Lower lobe of right lung (tissue), 2 donors: ENCODE data around the gene SEMA3F. TPM values are rescaled to one million over a fixed set of nuclear protein-coding genes. Genes with fewer than 3 reads are reported as not detected.

Experiments used
- ATAC-seq, 2 donors: fragments of 200-7000 bp; cut with Tn5 transposase; one replicate each; pipeline ENCODE4 v1.9.1; 2020 to 2022; ENCODE audit warnings: mild to moderate bottlenecking in 2 of 2, moderate library complexity in 2 of 2
- DNase-seq: peaks from one replicate; pipeline ENCODE4 v3.0.0-alpha.2; 2020
- H3K27ac ChIP-seq: fragments of 200-600 bp; one replicate; pipeline ENCODE4 v1.8.0; 2022
- H3K27me3 ChIP-seq: fragments of 200-600 bp; one replicate; pipeline ENCODE4 v1.8.0; 2022; ENCODE audit warnings: low read depth
- H3K36me3 ChIP-seq: fragments of 200-600 bp; one replicate; pipeline ENCODE4 v1.8.0; 2022; ENCODE audit warnings: mild to moderate bottlenecking
- H3K4me1 ChIP-seq: fragments of 200-600 bp; one replicate; pipeline ENCODE4 v1.8.0; 2022
- H3K4me3 ChIP-seq: fragments of 200-600 bp; one replicate; pipeline ENCODE4 v1.8.0; 2022; ENCODE audit warnings: mild to moderate bottlenecking
- H3K9me3 ChIP-seq: fragments of 200-600 bp; one replicate; pipeline ENCODE4 v1.8.0; 2022
- intact Hi-C: fragments of 100-400 bp; cut with DNase I; formaldehyde crosslinking; loops from one replicate; pipeline ENCODE4 v1.11.0; 2022
- total RNA-seq: library from RNA; stranded (reverse); fragmentation: NEBNext Ultra II Directional; extraction: Animal tissue kit (Norgen Biotek cat#: 25700); gene quantifications from one replicate; pipeline ENCODE4 v1.2.1, GENCODE V29; 2021
- TF ChIP-seq, protein P1 (sequence below): fragments of 200-600 bp; IDR thresholded peaks from one replicate; pipeline ENCODE4 v1.8.0; 2022; ENCODE audit warnings: antibody characterized with exemption, mild to moderate bottlenecking
- donor health status: DM: no; HTN: yes; CAD: no; lungs with severe emphysema.

Gene SEMA3F
- total RNA-seq, 1 donor from 2014 or later = 44.7 TPM

DNA sequence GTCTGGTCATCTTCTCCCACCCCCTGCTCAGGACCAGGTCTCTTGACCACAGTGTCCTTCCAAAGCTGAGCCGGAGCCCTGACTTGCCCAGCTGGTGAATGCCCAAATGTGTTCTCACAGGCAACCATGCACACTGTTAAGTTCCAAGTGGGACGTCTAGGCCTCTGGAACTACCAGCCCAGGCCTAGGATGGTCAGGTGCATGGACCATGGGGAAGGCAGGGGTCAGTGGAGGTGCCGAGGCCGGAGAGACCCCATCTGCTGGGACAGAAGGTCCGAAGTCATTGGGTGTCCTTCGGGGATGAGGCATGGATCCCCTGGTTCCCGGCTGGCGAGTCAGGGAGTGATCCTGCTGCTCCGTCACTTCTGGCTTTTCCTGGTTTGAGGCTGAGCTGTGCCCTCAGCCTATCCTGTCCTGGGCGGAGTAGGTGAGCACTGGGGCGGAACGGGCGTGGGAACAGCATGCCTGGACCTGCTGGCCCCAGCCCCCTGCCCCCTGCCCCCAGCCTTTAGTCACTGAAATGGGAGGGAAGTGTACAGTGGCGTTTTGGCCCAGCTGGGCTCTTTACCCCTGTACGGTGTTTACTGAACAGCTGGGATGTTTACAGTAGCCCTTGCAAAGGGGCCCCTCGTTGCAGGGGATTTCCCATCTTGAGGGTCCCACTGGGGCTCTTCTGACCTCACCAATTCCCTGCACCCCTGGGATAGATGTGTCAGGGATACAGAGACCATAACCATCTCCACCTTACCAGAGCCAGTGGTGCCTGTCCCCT, 12.1 kb downstream of the SEMA3F start:
- TF ChIP-seq, protein P1, sequence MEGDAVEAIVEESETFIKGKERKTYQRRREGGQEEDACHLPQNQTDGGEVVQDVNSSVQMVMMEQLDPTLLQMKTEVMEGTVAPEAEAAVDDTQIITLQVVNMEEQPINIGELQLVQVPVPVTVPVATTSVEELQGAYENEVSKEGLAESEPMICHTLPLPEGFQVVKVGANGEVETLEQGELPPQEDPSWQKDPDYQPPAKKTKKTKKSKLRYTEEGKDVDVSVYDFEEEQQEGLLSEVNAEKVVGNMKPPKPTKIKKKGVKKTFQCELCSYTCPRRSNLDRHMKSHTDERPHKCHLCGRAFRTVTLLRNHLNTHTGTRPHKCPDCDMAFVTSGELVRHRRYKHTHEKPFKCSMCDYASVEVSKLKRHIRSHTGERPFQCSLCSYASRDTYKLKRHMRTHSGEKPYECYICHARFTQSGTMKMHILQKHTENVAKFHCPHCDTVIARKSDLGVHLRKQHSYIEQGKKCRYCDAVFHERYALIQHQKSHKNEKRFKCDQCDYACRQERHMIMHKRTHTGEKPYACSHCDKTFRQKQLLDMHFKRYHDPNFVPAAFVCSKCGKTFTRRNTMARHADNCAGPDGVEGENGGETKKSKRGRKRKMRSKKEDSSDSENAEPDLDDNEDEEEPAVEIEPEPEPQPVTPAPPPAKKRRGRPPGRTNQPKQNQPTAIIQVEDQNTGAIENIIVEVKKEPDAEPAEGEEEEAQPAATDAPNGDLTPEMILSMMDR = no peak
- H3K9me3 ChIP-seq = no peaks in the 10 kb centered on the region
- H3K4me1 ChIP-seq = peaks cover 95% of the 10 kb centered on the region
- ATAC-seq (no peak), DNase-seq (no peak)
- H3K27ac ChIP-seq = peak overlapping the region; percentile 76
- intact Hi-C loops = no loop called here
- no peaks in the 10 kb centered on the region for H3K27me3 ChIP-seq
- no peaks in the 10 kb centered on the region for H3K36me3 ChIP-seq
- no peak overlapping the region for H3K4me3 ChIP-seq

DNA sequence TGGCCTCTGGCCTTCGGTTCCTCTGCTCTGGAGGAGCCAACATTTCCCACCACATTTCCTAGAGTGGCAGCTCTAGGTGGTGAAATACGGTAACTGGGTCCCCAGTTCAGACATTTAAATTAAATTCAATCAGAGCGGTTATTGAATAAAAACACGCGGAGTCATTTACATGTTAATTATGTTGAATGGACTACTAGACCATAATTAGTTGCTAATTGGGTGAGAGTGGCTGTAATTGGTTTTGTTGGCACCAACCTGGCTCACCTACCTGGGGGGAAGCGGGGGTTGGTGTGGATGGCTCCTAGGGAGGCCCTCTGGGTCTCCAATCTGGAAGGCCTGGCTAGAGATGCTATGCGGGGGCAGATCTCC, 12.7 kb downstream of the SEMA3F start:
- peaks cover 94% of the 10 kb centered on the region for H3K4me1 ChIP-seq
- no peak overlapping the region for H3K4me3 ChIP-seq
- no peaks in the 10 kb centered on the region for H3K9me3 ChIP-seq
- no peaks in the 10 kb centered on the region for H3K27me3 ChIP-seq
- H3K36me3 ChIP-seq = no peaks in the 10 kb centered on the region
- TF ChIP-seq, protein P1 = no peak
- intact Hi-C loops = no loop called here
- H3K27ac ChIP-seq = peak overlapping the region; percentile 76
- ATAC-seq (no peak), DNase-seq (no peak)

DNA sequence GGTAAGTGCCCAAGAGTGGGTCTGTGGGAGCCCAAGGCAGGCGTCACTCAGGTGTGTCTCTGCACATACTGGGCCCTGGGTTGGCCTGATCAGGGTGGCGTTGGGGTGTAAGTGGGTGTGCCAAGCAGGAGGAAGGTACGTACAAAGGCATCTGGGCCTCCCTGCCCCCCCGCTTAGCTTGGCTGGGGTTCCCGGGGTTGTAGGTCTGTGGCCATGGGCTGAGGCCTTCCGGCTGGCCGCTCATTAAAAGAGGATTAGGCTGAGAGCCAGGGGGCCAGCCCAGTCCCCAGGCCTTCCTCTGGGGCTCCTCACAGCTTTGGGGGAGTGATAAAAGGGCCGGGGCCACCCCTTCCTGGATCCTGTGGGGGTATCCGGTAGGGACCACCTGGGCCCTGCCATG, 13.3 kb downstream of the SEMA3F start:
- Histone ChIP-seq H3K27me3 (no peaks in the 10 kb centered on the region), H3K27ac (peak overlapping the region; percentile 76), H3K4me1 (peaks cover 88% of the 10 kb centered on the region), H3K9me3 (no peaks in the 10 kb centered on the region), H3K36me3 (no peaks in the 10 kb centered on the region), H3K4me3 (no peak overlapping the region)
- DNase-seq (no peak), ATAC-seq (no peak)
- intact Hi-C loops = no loop called here
- TF ChIP-seq, protein P1 = no peak

DNA sequence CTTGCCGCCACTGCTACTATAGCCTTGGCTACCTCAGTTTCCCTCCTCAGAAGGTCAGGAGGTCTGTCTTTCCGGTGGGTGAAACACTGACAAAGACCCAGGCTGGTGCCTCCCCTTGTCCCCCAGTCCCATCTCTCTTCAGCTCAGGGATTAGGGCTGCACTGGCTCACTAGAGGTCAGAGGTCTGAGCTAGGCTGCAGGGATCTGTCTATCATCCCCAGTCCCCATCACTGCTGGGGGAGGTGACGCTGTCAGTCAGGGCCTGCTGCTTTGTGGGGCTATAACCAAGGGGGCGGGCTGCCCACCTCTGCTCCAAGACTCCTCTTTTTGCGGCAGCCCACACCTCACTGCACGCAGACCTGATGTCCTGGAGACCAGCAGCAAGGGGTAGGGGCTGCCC, 13.7 kb downstream of the SEMA3F start:
- H3K9me3 ChIP-seq = no peaks in the 10 kb centered on the region
- H3K36me3 ChIP-seq = peaks cover under 1% of the 10 kb centered on the region
- DNase-seq = no peak
- peaks cover 84% of the 10 kb centered on the region for H3K4me1 ChIP-seq
- peak overlapping the region; percentile 76 for H3K27ac ChIP-seq
- ATAC-seq = no peak
- no peaks in the 10 kb centered on the region for H3K27me3 ChIP-seq
- intact Hi-C loops = no loop called here
- TF ChIP-seq, protein P1 = no peak
- H3K4me3 ChIP-seq = no peak overlapping the region

DNA sequence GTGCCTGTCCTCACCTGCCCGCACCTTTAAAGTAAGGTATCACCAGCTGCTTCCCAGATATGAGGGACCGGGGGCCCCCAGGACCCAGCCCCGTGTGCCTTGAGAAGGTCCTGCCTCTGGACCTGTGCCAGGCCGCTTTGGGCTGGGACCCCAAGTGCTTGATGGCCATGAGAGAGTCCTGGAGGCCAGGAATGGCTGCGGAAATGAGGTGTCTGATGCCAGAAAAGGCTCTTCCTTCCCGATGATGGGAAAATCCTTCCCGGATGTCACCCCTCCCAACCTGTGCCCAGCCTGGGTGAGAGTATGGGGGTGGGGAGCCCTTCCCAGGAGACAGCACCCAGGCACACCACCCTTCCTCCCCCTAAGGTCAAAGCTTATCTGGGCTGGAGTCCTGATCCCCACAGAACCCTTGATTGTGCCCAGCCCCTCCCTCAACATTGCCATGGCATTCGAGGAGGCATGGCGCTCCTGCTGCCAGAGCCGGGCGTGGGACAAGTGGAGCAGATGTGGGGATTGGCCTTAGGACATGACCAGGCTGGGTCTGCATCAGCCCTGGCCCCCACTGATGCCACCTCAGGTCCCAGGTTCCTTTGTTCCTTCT, 14.2 kb downstream of the SEMA3F start:
- Histone ChIP-seq H3K4me3 (no peak overlapping the region), H3K36me3 (peaks cover 6% of the 10 kb centered on the region), H3K4me1 (peaks cover 78% of the 10 kb centered on the region), H3K9me3 (no peaks in the 10 kb centered on the region), H3K27ac (peak overlapping the region; percentile 76), H3K27me3 (no peaks in the 10 kb centered on the region)
- no peak for DNase-seq
- TF ChIP-seq, protein P1 = no peak
- no peak for ATAC-seq
- intact Hi-C loops = no loop called here
